HG02938 (cell line): Measurements from ENCODE around the gene MALSU1.
A peak's percentile ranks its signal among the peaks of the same experiment; 100 is the strongest.
"Not testable (repeated sequence)": the region's sequence is repeated elsewhere in the genome, so short reads cannot be mapped to it uniquely, and the experiment has no call there.

Experiments
- ATAC-seq: cut with Tn5 transposase; IDR thresholded peaks from one replicate; pipeline ENCODE4 v1.9.1; 2021; ENCODE audit warnings: mild to moderate bottlenecking, moderate library complexity; ENCODE audit not compliant: unreplicated experiment

The MALSU1 gene

DNA sequence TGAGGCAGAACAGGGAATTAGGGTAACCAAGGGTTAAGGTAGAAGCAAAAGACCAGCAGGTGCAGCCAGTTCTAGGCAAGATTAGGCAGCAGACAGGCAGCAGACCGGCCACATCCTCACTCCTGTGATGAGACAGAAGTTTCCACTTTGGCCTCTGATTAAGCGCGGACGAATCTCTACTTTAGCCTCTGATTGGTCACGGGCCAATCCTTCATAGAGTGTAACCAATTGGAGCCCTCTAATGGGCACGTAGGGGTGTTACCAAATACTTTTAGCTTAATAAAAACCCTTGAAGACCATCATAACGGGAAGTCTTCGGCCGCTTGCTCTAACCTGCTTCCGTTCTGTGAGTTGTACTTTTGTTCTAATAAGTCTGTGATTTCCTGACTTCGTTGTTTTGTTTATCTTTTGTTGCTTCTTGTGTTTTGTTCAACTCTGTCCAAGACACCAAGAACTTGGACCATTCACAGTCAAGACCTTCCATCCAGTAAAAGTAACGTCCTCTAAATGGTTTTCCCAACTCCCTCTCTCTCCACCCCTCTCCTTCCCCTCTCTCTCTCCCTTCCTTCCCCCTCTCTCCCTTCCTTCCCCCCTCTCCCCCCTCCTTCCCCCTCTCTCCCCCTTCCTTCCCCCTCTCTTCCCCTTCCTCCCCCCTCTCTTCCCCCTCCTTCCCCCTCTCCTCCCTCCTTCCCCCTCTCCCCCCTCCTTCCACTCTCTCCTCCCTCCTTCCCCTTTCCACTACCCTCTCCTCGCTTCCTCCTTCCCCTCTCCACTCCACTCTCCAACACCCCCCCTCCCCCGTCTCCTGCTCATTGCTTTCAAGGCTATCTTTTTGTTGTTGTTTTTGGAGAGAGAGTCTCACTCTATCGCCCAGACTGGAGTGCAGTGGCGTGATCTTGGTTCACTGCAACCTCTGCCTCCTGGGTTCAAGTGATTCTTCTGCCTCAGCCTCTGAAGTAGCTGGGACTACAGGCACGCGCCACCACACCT, 13.2 kb upstream of the MALSU1 start:
- ATAC-seq: no peak

- no peak for ATAC-seq
Observed at GRCh38 chr7:23287612-23288011, 11.5 kb upstream of the MALSU1 start.

GRCh38 chr7:23290993-23291392, 8.1 kb upstream of the MALSU1 start:
- ATAC-seq: no peak

DNA sequence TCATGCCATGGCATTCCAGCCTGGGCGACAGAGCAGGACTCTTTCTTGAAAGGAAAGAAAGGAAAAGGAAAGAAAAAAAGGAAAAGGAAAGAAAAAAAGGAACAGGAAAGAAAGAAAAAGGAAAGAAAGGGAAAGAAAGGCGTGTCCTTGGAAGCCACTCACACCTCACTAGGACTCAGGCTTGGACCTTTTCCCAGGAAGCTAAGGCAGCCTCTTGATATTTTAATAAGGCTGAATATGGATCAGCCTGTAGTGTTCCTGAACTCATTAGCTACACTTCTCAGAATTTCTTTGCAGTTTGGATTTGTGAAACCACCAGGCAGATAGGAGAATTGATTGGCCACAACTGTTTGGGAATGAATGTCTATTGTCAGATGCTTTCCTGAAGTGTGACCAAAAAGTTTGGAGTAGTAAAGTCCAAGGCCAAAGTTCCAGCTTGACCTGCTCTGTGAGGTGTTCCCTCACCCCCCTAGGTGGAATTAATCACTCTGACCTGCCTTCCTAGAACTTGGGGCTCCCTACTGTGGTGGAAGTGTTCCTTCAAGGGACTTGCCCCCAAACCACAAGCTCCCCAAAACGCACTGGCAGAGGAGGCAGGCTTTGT, 7.1 kb upstream of the MALSU1 start:
- ATAC-seq: no peak

DNA sequence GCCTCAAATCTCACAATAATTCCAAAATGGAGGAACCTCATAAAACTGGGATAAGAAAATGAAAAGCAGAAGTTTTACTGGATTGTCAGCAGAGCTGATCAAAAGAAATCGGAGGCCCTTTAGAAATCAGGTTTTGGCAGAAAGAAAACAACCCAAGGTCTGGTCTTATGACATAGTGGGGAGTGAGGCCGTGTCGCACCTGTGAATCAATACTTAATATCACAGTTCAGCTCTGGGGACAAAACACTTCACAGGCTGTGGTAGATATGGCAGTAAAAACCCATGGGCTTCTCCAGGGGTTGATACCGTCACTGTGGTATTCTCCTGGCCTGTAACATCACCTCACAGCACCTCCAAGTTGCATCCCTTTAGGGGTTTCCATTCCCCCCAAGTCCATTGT, 6.5 kb upstream of the MALSU1 start:
- no peak for ATAC-seq

DNA sequence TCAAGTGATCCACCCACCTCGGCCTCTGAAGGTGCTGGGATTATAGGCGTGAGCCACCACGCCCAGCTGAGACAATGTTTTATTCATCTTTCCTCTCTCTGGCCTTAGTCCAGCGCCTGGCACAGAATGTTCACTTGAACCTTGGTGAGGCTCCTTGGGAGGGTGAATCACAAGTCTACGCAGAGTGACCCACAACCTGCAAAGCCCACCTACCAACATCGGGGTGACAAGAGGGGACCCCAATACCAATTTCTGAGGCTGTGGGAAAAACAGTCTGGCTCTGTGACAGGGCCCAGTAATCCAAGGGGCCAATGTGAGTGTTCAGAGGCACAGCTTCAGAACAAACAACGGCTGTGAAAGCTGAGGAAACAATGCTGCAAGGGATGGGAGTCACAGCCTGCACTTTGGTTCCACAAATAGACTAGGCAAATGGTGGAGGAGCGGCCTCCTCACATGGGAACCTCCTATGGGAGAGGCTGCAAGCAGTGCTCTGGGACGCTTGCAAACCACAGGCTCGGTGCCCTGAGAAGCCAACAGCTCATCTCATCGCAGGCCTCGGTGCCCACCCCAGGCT, 5.6 kb upstream of the MALSU1 start:
- no peak for ATAC-seq

- ATAC-seq: no peak
Observed at GRCh38 chr7:23294549-23295400, 4.4 kb upstream of the MALSU1 start.

DNA sequence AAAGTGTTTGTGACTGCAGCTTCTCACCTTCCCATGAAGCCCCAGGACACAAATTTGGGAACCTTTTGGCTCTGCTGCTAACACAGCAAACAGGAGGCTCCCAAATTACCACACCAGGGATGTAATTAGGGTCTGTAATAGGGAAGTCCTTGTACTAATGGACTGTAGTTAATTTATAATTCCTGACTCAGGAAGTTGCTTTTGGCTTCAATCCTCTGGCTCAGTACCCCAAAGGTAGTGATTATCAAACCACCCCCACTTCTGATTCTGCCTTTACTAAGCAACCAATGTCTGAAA, 3.8 kb upstream of the MALSU1 start:
- no peak for ATAC-seq

DNA sequence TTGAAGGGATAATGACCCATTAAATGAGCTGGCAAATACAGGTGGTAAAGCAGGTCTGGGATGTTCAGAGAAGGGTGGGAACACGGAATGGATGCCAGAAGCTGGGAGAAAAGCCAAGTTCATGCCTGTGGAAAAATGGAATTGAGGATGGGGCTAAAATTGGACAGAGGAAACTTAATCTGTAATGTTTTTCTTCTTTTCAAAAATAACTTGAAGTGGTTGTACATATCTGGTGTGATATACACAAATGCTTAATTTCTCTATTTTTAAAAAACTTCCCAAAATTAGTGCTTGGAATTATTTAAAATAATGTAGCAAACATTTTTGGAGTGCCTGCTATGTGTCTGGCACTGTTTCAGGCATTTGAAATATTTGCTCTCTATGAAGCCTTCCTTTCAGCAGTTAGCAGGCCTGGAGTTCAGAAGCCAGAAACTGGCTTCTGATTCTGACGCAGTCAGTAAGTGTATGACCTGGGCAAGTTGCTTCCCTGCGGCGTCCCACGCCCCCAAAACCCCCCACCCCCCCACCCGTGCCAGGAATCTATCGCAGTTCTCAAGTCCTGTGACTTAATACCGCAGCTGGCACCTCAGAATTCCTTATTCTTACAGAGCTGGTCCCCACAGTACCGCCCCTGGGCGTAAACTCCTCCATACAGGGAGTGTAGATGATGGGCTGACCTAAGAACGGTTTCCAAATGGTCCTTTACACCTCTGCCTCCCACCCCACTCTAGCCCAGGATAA, 828 bp upstream of the MALSU1 start:
- no peak for ATAC-seq

DNA sequence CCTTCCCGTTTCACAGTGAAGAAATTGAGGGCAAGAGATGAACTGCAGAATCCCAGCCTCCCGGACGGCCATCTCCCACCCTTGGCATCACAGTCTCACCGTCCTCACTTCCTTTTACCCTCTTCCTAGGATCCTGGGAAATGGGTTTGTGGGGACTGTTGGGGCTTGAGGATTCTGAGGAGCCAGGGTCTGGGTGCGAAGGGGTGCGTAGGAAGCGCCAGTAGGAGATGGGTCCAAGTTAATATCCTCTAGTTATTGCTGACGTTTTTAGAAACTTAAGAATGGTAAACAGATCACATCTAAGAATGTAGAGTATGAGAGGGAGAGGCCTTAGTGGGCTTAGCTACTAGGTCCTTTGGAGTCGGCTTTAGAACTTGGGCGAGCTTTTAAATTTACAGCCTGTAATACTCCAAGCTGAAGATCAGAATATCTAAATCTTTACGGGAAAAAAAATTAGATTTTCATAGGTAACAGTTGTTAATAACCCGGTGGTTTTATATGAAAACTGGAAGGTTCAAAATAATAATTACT, 696 bp downstream of the MALSU1 start:
- ATAC-seq: peak; percentile 10

- no peak for ATAC-seq
Observed at GRCh38 chr7:23306936-23307521, 7.9 kb downstream of the MALSU1 start.

DNA sequence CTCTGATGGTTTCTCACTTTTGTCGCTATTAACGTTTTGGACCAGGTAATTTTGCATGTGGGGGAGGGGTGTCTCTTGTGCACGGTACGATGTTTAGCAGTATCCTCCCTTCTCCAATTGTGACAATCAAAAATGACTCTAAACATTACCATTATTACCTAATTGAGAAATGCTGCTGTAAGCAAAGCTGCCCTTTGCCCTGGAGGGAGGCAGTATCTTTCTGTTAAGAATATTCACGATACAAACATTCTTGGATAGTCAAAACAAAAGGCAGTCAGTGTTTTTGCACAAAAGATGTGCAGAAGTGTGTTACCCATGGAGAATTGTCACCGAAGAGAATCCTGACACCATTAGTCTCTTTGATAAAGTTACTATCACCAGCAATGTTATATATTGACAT, 9.6 kb downstream of the MALSU1 start:
- ATAC-seq: no peak

GRCh38 chr7:23312141-23312540, 13.0 kb downstream of the MALSU1 start:
- ATAC-seq: not testable (repeated sequence)

- no peak for ATAC-seq
Observed at GRCh38 chr7:23315366-23315765, 16.2 kb downstream of the MALSU1 start.

DNA sequence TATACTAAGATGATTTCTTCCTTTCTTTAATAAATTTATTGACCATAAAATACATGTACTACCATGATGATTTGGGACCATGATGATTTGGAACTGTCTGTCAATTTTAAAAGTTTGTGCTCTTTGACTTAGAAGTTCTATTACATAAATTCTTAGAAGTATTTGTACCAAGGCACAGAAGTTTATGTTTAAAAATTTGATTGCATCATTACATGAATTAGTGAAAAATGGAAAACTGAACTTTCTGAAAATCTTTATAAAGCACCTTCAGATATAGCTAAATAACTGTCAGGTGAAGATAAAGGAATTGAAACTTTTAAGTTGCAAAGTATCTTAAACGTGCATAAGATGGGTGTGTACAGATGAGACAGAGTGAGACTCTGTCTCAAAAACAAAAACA, 32.0 kb downstream of the MALSU1 start:
- ATAC-seq: no peak

GRCh38 chr7:23332193-23332592, 33.1 kb downstream of the MALSU1 start:
- ATAC-seq: no peak

GRCh38 chr7:23332910-23333612, 33.9 kb downstream of the MALSU1 start:
- ATAC-seq: no peak

- ATAC-seq: no peak
Observed at GRCh38 chr7:23333671-23334246, 34.6 kb downstream of the MALSU1 start.

GRCh38 chr7:23334482-23335056, 35.4 kb downstream of the MALSU1 start:
- ATAC-seq: no peak
